Endothelial cell of umbilical vein (primary cell): ENCODE measurements around the gene LONP2. TPM values are rescaled to one million over a fixed set of nuclear protein-coding genes. Genes with fewer than 3 reads are reported as not detected.

ENCODE experiments used
- BruUV-seq: library from RNA; stranded (reverse); fragments of 400-500 nt; replicated peaks from 2 replicates; lab custom pipeline; 2021; lab: Mats Ljungman, UMichigan
- CTCF ChIA-PET: fragments of 300-600, 350-600 bp; sonication (Branson Sonifier 250); formaldehyde crosslinking; loops from one replicate; lab custom pipeline; 2021; ENCODE audit warnings: antibody characterized with exemption, inconsistent platforms; lab: Charles Lee
- POLR2A ChIA-PET: fragments of 300-600, 350-600 bp; sonication (Branson Sonifier 250); formaldehyde crosslinking; loops from one replicate; lab custom pipeline; 2021; ENCODE audit warnings: antibody characterized with exemption, inconsistent platforms; lab: Charles Lee
- DNase-seq: peaks from one replicate; pipeline ENCODE4 v3.0.0-alpha.2; 2011; ENCODE audit warnings: low read depth, low spot score
- FAIRE-seq: peaks from 2 replicates; lab custom pipeline; 2011; peaks lifted over from hg19 to GRCh38; lab: Jason Lieb, UNC
- H2AFZ ChIP-seq: 2 replicates; pipeline ENCODE4 v1.6.0; 2012; ENCODE audit warnings: low read depth, low read length, control low read depth, inconsistent platforms
- H3K27ac ChIP-seq: 2 replicates; pipeline ENCODE4 v1.5.1; 2011; ENCODE audit warnings: low read depth, mild to moderate bottlenecking, control low read depth, low read length, moderate library complexity; ENCODE audit not compliant: insufficient read depth
- H3K27me3 ChIP-seq, 2 experiments: 2 replicates each; pipeline versions ENCODE4 v1.6.0 to v1.6.1; 2011; ENCODE audit warnings: low read length in 2 of 2, mixed read lengths in 1 of 2; ENCODE audit not compliant: control insufficient read depth in 2 of 2, insufficient read depth in 2 of 2
- H3K36me3 ChIP-seq, 2 experiments: 2 replicates in 1 of 2; 3 replicates in 1 of 2; pipeline ENCODE4 v1.5.1; 2011; ENCODE audit warnings: low read length in 2 of 2, mild to moderate bottlenecking in 1 of 2, moderate library complexity in 1 of 2; ENCODE audit not compliant: control insufficient read depth in 2 of 2, insufficient read depth in 2 of 2; ENCODE audit errors: extremely low read depth in 1 of 2
- H3K4me1 ChIP-seq: 3 replicates; pipeline ENCODE4 v1.5.1; 2011; ENCODE audit warnings: mild to moderate bottlenecking, low read length; ENCODE audit not compliant: control insufficient read depth, insufficient read depth; ENCODE audit errors: extremely low read depth
- H3K4me2 ChIP-seq: 2 replicates; pipeline ENCODE4 v1.6.1; 2011; ENCODE audit warnings: low read length, control low read depth, mixed read lengths; ENCODE audit not compliant: insufficient read depth
- H3K4me3 ChIP-seq, 3 experiments: fragments of 200-600 bp in 1 of 3; sonication (generic), shearing (Covaris generic) in 1 of 3; replicated peaks in 1 of 3; 2 replicates each; pipeline ENCODE4 v1.5.1; 2011 to 2016; ENCODE audit warnings: control low read depth in 3 of 3, low read length in 3 of 3, mild to moderate bottlenecking in 2 of 3, inconsistent platforms in 1 of 3, low read depth in 1 of 3, moderate library complexity in 1 of 3; ENCODE audit not compliant: insufficient read depth in 1 of 3
- H3K79me2 ChIP-seq: 2 replicates; pipeline ENCODE4 v1.6.0; 2012; ENCODE audit warnings: low read length, inconsistent platforms; ENCODE audit not compliant: control insufficient read depth, insufficient read depth
- H3K9ac ChIP-seq: replicated peaks from 2 replicates; pipeline ENCODE3; 2011; ENCODE audit warnings: low read length, control low read depth; ENCODE audit not compliant: insufficient read depth; ENCODE audit errors: extremely low read depth
- H3K9me1 ChIP-seq: replicated peaks from 3 replicates; pipeline ENCODE4 v1.6.0; 2011; ENCODE audit warnings: mild to moderate bottlenecking, low read length; ENCODE audit not compliant: control insufficient read depth, insufficient read depth; ENCODE audit errors: extremely low read depth
- H3K9me3 ChIP-seq: replicated peaks from 2 replicates; pipeline ENCODE4 v1.5.1; 2012; ENCODE audit warnings: low read length, inconsistent platforms; ENCODE audit not compliant: control insufficient read depth, insufficient read depth
- H4K20me1 ChIP-seq: replicated peaks from 2 replicates; pipeline ENCODE3; 2011; ENCODE audit warnings: mild to moderate bottlenecking, low read length; ENCODE audit not compliant: control insufficient read depth, insufficient read depth; ENCODE audit errors: extremely low read depth
- EZH2 ChIP-seq: IDR thresholded peaks from 2 replicates; pipeline ENCODE4 v1.6.1; 2012; ENCODE audit warnings: borderline replicate concordance, low read depth, mild to moderate bottlenecking, moderate library complexity, low read length, inconsistent platforms; ENCODE audit not compliant: severe bottlenecking
- GATA2 ChIP-seq: IDR thresholded peaks from 2 replicates; pipeline ENCODE4 v1.7.0; 2011; ENCODE audit warnings: low read depth, mild to moderate bottlenecking, moderate library complexity, mixed read lengths, low read length; ENCODE audit not compliant: insufficient read length, insufficient read depth
- JUN ChIP-seq: IDR thresholded peaks from 2 replicates; pipeline ENCODE4 v1.6.1; 2011; ENCODE audit warnings: borderline replicate concordance, low read depth; ENCODE audit not compliant: insufficient read length, insufficient read depth
- POLR2A ChIP-seq: IDR thresholded peaks from 2 replicates; pipeline ENCODE4 v1.6.1; 2012; ENCODE audit warnings: low read depth, mild to moderate bottlenecking, control low read depth, low read length
- POLR2AphosphoS5 ChIP-seq: IDR thresholded peaks from 2 replicates; pipeline ENCODE4 v1.6.1; 2012; ENCODE audit warnings: low read depth, mild to moderate bottlenecking, control low read depth, low read length, moderate library complexity; ENCODE audit not compliant: insufficient read depth
- dilution Hi-C: fragments of 300-500 bp; cut with MboI; formaldehyde crosslinking; loops from one replicate; pipeline ENCODE4 v1.15.0; 2019; ENCODE audit warnings: low sequenced_read_pairs; ENCODE audit not compliant: extremely low pct_ligation_motif_present
- intact Hi-C: fragments of 100-400 bp; cut with micrococcal nuclease; formaldehyde crosslinking; loops from one replicate; pipeline ENCODE4 v1.10.0; 2022
- polyA plus RNA-seq, 4 experiments: library from polyadenylated mRNA; depleted of rRNA in 3 of 4; stranded (reverse) in 3 of 4; unstranded in 1 of 4; fragments of >200 nt; gene quantifications; 2 replicates each; pipeline versions ENCODE4 v1.2.1 to v1.2.3, GENCODE V29; 2011 to 2012; ENCODE audit warnings: missing spikeins in 1 of 4
- total RNA-seq: library from RNA; stranded (reverse); gene quantifications from 2 replicates; pipeline ENCODE4 v1.2.3, GENCODE V29; 2021
- TF ChIP-seq, protein P1 (sequence below), 2 donors: IDR thresholded peaks; 1 replicate in 1 of 2; 2 replicates in 1 of 2; pipeline ENCODE4 v1.5.1; 2011; ENCODE audit warnings: low read length in 2 of 2, mild to moderate bottlenecking in 2 of 2, moderate library complexity in 2 of 2, control low read depth in 1 of 2, inconsistent platforms in 1 of 2, low read depth in 1 of 2; ENCODE audit not compliant: insufficient read depth in 1 of 2; ENCODE audit errors: extremely low read depth in 1 of 2
- TF ChIP-seq, protein P2 (sequence below): IDR thresholded peaks from 2 replicates; pipeline ENCODE4 v1.6.1; 2011; ENCODE audit not compliant: insufficient read depth, insufficient read length

Gene LONP2
- total and polyA plus RNA-seq, 2 donors (not counting 3 experiments of a cell fraction or from before 2014, with no cell fraction given), result 13.5 to 38.4 TPM

DNA sequence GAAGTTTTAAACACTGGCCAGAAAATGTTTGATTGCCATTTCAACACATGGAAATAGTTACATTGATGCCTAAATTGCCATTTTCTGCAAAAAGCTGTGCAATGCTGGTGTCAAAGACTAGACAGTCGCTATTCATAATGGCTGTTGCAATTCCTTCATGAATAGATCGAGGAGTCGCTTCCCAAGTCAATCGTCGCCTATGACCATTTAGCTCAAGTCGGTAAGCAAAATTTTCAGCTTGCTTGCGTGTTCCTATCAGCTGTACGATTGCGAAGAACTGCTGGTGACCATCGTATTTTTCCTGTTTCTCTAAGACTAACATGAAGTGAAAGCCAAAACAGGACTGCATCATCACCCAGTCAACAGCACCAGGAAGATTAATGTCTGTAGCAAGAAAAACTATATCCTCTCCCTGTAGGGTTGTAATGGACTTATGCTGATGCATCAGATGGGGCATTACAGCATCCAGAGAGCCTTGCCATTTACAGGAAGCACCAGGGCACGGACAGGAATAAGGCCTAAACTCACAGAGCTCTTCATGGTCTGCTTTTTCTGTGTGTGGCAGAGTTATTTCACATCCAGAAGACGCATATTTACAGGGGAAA is 117.5 kb downstream of the LONP2 start:
- dilution Hi-C loops, result no loop called here
- H3K4me3 ChIP-seq, result no peak overlapping the region
- peaks cover 68% of the 10 kb centered on the region for H3K79me2 ChIP-seq
- ChIA-PET CTCF (interaction anchor here (1.0 kb wide), 1 partner anchor 261 kb away, joined by 4 read pairs; no protein-coding TSS in a partner anchor), POLR2A (no interaction called here)
- no peak overlapping the region for H2AFZ ChIP-seq
- H3K9me3 ChIP-seq, result no peaks in the 10 kb centered on the region
- no peaks in the 10 kb centered on the region for H3K9me1 ChIP-seq
- no peak overlapping the region for H3K27ac ChIP-seq
- TF ChIP-seq, protein P1, sequence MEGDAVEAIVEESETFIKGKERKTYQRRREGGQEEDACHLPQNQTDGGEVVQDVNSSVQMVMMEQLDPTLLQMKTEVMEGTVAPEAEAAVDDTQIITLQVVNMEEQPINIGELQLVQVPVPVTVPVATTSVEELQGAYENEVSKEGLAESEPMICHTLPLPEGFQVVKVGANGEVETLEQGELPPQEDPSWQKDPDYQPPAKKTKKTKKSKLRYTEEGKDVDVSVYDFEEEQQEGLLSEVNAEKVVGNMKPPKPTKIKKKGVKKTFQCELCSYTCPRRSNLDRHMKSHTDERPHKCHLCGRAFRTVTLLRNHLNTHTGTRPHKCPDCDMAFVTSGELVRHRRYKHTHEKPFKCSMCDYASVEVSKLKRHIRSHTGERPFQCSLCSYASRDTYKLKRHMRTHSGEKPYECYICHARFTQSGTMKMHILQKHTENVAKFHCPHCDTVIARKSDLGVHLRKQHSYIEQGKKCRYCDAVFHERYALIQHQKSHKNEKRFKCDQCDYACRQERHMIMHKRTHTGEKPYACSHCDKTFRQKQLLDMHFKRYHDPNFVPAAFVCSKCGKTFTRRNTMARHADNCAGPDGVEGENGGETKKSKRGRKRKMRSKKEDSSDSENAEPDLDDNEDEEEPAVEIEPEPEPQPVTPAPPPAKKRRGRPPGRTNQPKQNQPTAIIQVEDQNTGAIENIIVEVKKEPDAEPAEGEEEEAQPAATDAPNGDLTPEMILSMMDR (IDR thresholded peaks at IDR 0.05; ENCODE audit: extremely low read depth in 1 of 2, insufficient read depth in 1 of 2, low read depth in 1 of 2, low read length in 2 of 2), result no peak
- no peak for TF ChIP-seq POLR2A
- no peak for TF ChIP-seq GATA2
- no peak for TF ChIP-seq EZH2
- TF ChIP-seq, protein P2, sequence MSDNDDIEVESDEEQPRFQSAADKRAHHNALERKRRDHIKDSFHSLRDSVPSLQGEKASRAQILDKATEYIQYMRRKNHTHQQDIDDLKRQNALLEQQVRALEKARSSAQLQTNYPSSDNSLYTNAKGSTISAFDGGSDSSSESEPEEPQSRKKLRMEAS, result no peak
- no peak for TF ChIP-seq POLR2AphosphoS5
- no peak for TF ChIP-seq JUN
- peaks cover 3 to 5% of the 10 kb centered on the region in 2 experiments for H3K36me3 ChIP-seq
- H3K27me3 ChIP-seq, result no peaks in the 10 kb centered on the region
- no TSS peak for BruUV-seq
- no peak overlapping the region for H3K4me2 ChIP-seq
- H4K20me1 ChIP-seq, result peaks cover 8% of the 10 kb centered on the region
- intact Hi-C loops, result loop anchor here (10.0 kb wide), 1 partner anchor 1387 kb away; the partner anchor contains the start of gene DNAJA2
- H3K4me1 ChIP-seq, result peaks cover 11% of the 10 kb centered on the region
- H3K9ac ChIP-seq, result no peak overlapping the region
- no peak for FAIRE-seq
- DNase-seq, result no peak
